HepG2 (cell line): Measurements from ENCODE around the gene TPRN. TPM values are rescaled to one million over a fixed set of nuclear protein-coding genes. Genes with fewer than 3 reads are reported as not detected.

ENCODE experiments used
- HMGA1 ChIP-seq: sonication (generic); formaldehyde crosslinking; conservative IDR thresholded peaks from 2 replicates; pipeline ENCODE4 v1.4.0; 2020; ENCODE audit warnings: missing genetic modification reagents
- KDM4B ChIP-seq: sonication (generic); formaldehyde crosslinking; IDR thresholded peaks from 2 replicates; pipeline ENCODE4 v1.4.0; 2020; ENCODE audit warnings: missing genetic modification reagents
- PRMT3 ChIP-seq: sonication (generic); formaldehyde crosslinking; IDR thresholded peaks from 2 replicates; pipeline ENCODE4 v1.8.1; 2022; ENCODE audit warnings: low read depth, mild to moderate bottlenecking, moderate library complexity, missing genetic modification reagents, borderline replicate concordance
- ZNF20 ChIP-seq: sonication (generic); formaldehyde crosslinking; IDR thresholded peaks from 2 replicates; pipeline ENCODE4 v1.4.0; 2020; ENCODE audit warnings: mild to moderate bottlenecking, moderate library complexity, missing genetic modification reagents
- polyA plus RNA-seq, 8 experiments: library from polyadenylated mRNA; depleted of rRNA in 3 of 8; stranded (reverse) in 7 of 8; unstranded in 1 of 8; fragments of >200 nt; fragmentation: Illumina TruSeq in 4 of 8; extraction: Trizol in 4 of 8; gene quantifications; 2 replicates each; pipeline versions ENCODE4 v1.2.1 to v1.2.3, GENCODE V29; 2011 to 2016; ENCODE audit warnings: low read depth in 4 of 8, missing spikeins in 1 of 8, mixed read lengths in 1 of 8; ENCODE audit not compliant: insufficient read depth in 1 of 8
- total RNA-seq, 5 experiments: library from RNA; depleted of rRNA; stranded (reverse); fragments of >200 nt; fragmentation: Illumina TruSeq; extraction: Trizol; gene quantifications; 2 replicates each; pipeline ENCODE4 v1.2.3, GENCODE V29; 2016; ENCODE audit warnings: low read depth in 1 of 5
- TF ChIP-seq, protein P1 (sequence below): sonication (generic); formaldehyde crosslinking; IDR thresholded peaks from 2 replicates; pipeline ENCODE4 v1.8.0; 2022; ENCODE audit warnings: mild to moderate bottlenecking, missing genetic modification reagents, borderline replicate concordance
- TF ChIP-seq, protein P2 (sequence below): sonication (generic); formaldehyde crosslinking; IDR thresholded peaks from 2 replicates; pipeline ENCODE4 v1.9.0; 2022; ENCODE audit warnings: missing genetic modification reagents, mild to moderate bottlenecking, borderline replicate concordance
- TF ChIP-seq, protein P3 (sequence below): sonication (generic); formaldehyde crosslinking; IDR thresholded peaks from 2 replicates; pipeline ENCODE4 v1.8.0; 2022; ENCODE audit warnings: missing genetic modification reagents, mild to moderate bottlenecking, borderline replicate concordance

TPRN gene
- total and polyA plus RNA-seq, 2 of the 13 experiments (the other 11 are each of a cell fraction or from before 2014, with no cell fraction given): 10.1 to 19.2 TPM

DNA sequence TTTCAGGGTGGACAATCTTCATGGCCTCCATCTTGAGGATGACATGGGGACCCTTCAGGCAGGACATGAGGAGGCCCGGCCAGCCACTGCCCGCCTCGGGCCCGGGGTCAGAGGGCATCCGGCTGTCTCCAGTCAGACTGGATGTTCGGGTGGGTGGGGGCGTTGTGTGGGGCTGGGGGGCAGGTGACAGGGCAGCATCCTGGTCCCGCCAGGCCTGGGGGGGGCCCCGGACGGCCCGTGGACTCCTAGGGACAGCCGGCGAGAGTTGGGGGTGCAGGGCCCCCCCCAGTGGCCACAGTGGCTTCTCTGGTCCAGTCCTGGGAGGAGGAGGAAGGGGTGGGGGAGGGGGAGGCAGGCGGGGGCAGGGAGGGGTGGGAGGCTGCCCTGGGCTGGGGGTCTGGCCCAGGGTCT lies 20.6 kb upstream of the TPRN start (continued):
- TF ChIP-seq, protein P1, sequence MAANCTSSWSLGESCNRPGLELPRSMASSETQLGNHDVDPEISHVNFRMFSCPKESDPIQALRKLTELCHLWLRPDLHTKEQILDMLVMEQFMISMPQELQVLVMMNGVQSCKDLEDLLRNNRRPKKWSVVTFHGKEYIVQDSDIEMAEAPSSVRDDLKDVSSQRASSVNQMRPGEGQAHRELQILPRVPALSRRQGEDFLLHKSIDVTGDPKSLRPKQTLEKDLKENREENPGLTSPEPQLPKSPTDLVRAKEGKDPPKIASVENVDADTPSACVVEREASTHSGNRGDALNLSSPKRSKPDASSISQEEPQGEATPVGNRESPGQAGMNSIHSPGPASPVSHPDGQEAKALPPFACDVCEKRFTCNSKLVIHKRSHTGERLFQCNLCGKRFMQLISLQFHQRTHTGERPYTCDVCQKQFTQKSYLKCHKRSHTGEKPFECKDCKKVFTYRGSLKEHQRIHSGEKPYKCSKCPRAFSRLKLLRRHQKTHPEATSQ: no peak
- TF ChIP-seq HMGA1 (CRISPR knock-in tag) (no peak), KDM4B (CRISPR knock-in tag) (no peak), ZNF20 (no peak), PRMT3 (CRISPR knock-in tag) (no peak)
- TF ChIP-seq, protein P2, sequence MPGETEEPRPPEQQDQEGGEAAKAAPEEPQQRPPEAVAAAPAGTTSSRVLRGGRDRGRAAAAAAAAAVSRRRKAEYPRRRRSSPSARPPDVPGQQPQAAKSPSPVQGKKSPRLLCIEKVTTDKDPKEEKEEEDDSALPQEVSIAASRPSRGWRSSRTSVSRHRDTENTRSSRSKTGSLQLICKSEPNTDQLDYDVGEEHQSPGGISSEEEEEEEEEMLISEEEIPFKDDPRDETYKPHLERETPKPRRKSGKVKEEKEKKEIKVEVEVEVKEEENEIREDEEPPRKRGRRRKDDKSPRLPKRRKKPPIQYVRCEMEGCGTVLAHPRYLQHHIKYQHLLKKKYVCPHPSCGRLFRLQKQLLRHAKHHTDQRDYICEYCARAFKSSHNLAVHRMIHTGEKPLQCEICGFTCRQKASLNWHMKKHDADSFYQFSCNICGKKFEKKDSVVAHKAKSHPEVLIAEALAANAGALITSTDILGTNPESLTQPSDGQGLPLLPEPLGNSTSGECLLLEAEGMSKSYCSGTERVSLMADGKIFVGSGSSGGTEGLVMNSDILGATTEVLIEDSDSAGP (CRISPR knock-in tag): no peak
- TF ChIP-seq, protein P3, sequence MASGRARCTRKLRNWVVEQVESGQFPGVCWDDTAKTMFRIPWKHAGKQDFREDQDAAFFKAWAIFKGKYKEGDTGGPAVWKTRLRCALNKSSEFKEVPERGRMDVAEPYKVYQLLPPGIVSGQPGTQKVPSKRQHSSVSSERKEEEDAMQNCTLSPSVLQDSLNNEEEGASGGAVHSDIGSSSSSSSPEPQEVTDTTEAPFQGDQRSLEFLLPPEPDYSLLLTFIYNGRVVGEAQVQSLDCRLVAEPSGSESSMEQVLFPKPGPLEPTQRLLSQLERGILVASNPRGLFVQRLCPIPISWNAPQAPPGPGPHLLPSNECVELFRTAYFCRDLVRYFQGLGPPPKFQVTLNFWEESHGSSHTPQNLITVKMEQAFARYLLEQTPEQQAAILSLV (CRISPR knock-in tag): no peak
